H1 (cell line): ENCODE data around the gene ZPBP2. TPM values are rescaled to one million over a fixed set of nuclear protein-coding genes. Genes with fewer than 3 reads are reported as not detected.

Experiments
- ATF3 ChIP-seq: IDR thresholded peaks from 2 replicates; pipeline ENCODE4 v1.6.1; 2011; ENCODE audit warnings: low read depth, mild to moderate bottlenecking, low read length; ENCODE audit not compliant: insufficient read depth
- CTBP2 ChIP-seq: IDR thresholded peaks from 2 replicates; pipeline ENCODE4 v1.7.0; 2011; ENCODE audit warnings: borderline replicate concordance, mild to moderate bottlenecking, moderate library complexity, mixed read lengths, low read length; ENCODE audit not compliant: insufficient read depth, insufficient read length
- E2F6 ChIP-seq: IDR thresholded peaks from 2 replicates; pipeline ENCODE4 v1.6.1; 2012; ENCODE audit warnings: inconsistent platforms
- EZH2 ChIP-seq: fragments of 200-600 bp; sonication (generic); IDR thresholded peaks from 2 replicates; pipeline ENCODE4 v1.7.1; 2012; ENCODE audit warnings: low read depth, mild to moderate bottlenecking, moderate library complexity, low read length, inconsistent platforms; ENCODE audit not compliant: severe bottlenecking
- JUN ChIP-seq: IDR thresholded peaks from 2 replicates; pipeline ENCODE4 v1.6.1; 2011; ENCODE audit warnings: low read depth, mild to moderate bottlenecking, improper control_type of control experiment, low read length
- JUND ChIP-seq: IDR thresholded peaks from 2 replicates; pipeline ENCODE4 v1.6.1; 2011; ENCODE audit warnings: mild to moderate bottlenecking, improper control_type of control experiment, low read length
- MAFK ChIP-seq: IDR thresholded peaks from 2 replicates; pipeline ENCODE4 v1.6.1; 2012; ENCODE audit warnings: low read depth, mild to moderate bottlenecking, improper control_type of control experiment, low read length
- SAP30 ChIP-seq: fragments of 300-600 bp; sonication (generic); IDR thresholded peaks from 2 replicates; pipeline ENCODE4 v1.7.1; 2012; ENCODE audit warnings: low read length, moderate library complexity, mild to moderate bottlenecking, inconsistent platforms; ENCODE audit not compliant: insufficient read depth, insufficient replicate concordance
- SP1 ChIP-seq: IDR thresholded peaks from 2 replicates; pipeline ENCODE4 v1.6.1; 2011; ENCODE audit warnings: low read depth, low read length
- TAF1 ChIP-seq: IDR thresholded peaks from 2 replicates; pipeline ENCODE4 v1.6.1; 2011; ENCODE audit warnings: mild to moderate bottlenecking, low read depth, low read length
- YY1 ChIP-seq: IDR thresholded peaks from 2 replicates; pipeline ENCODE4 v1.6.1; 2011; ENCODE audit warnings: low read depth, mild to moderate bottlenecking, low read length
- ZNF274 ChIP-seq: IDR thresholded peaks from 2 replicates; pipeline ENCODE4 v1.7.0; 2012; ENCODE audit warnings: low read length, borderline replicate concordance; ENCODE audit errors: extremely low read depth
- polyA plus RNA-seq, 7 experiments: library from polyadenylated mRNA; depleted of rRNA in 3 of 7; stranded (reverse) in 5 of 7; unstranded in 2 of 7; fragments of >200 nt in 5 of 7; fragments of 200-250 nt in 2 of 7; gene quantifications; 1 replicate in 5 of 7; 2 replicates in 1 of 7; 4 replicates in 1 of 7; pipeline versions ENCODE4 v1.2.1 to v1.2.3, GENCODE V29; 2011 to 2013; ENCODE audit warnings: missing spikeins in 2 of 7, mixed read lengths in 2 of 7
- total RNA-seq: library from RNA; stranded (reverse); fragmentation: NEBNext Ultra II Directional; extraction: Animal tissue kit (Norgen Biotek cat#: 25700); gene quantifications from 2 replicates; pipeline ENCODE4 v1.2.1, GENCODE V29; 2021

ZPBP2 gene
- total and polyA plus RNA-seq, 2 of the 8 experiments (the other 6 are each of a cell fraction or from before 2014, with no cell fraction given), result not detected

- no peak for TF ChIP-seq JUN
- no peak for TF ChIP-seq E2F6
- TF ChIP-seq SP1, result no peak
- TF ChIP-seq EZH2, result no peak
- TF ChIP-seq CTBP2, result no peak
- no peak for TF ChIP-seq ATF3
- TF ChIP-seq TAF1, result no peak
- no peak for TF ChIP-seq YY1
- no peak for TF ChIP-seq SAP30
- TF ChIP-seq ZNF274, result no peak
- no peak for TF ChIP-seq MAFK
- no peak for TF ChIP-seq JUND
- TF ChIP-seq, all 59 proteins: peak for 0
Measured at GRCh38 chr17:39924691-39925055, 56.7 kb downstream of the ZPBP2 start (continued).
